AG09319 (cell line): Measurements from ENCODE around the gene ZNRF4.

Source experiments
- DNase-seq: peaks from one replicate; pipeline ENCODE4 v3.0.0-alpha.2; 2010; ENCODE audit warnings: low read depth; ENCODE audit errors: extremely low read depth
- CTCF ChIP-seq: IDR thresholded peaks from 2 replicates; pipeline ENCODE4 v1.5.1; 2011; ENCODE audit warnings: low read depth, mild to moderate bottlenecking, inconsistent platforms, low read length, moderate library complexity

Gene ZNRF4

GRCh38 chr19:5423567-5424125, 31.6 kb upstream of the ZNRF4 start:
- no peak for DNase-seq
- no peak for TF ChIP-seq CTCF

DNA sequence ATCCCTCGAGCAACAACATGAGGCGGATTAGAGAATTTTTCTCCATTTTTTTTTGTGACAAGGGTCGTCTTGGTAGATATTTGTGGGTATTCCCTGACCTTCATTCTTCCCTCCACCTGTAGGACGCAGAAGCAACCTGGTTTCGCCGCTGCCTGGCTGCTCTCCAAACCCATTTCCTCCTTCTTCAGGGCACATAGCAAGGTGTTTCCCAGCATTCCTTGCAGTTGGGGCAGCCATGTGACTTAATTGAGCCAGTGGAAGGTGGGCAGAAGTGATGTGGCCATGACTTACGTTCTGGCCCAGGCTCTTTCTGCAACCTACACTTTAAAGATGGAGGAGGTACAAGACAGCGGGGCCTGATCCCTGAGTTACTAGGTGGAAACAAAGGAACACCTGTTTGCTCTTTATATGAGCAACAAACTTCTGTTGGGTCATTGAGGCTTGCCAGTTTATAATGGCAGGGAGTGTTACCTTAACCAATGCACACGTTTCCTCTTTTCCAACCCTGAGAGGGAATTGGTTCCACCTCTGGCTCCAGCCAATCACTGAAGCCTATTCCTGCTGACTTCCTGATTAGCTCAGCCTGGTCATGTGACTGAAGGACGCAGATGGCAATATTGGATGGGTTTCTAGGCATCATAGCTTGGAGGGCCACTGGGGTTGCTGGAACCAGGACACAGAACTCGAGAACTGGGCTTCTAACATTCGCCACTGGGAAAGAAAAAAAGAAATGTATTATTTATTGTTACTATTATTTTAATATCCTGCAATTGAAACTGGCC, 30.8 kb upstream of the ZNRF4 start:
- no peak for TF ChIP-seq CTCF
- no peak for DNase-seq

DNA sequence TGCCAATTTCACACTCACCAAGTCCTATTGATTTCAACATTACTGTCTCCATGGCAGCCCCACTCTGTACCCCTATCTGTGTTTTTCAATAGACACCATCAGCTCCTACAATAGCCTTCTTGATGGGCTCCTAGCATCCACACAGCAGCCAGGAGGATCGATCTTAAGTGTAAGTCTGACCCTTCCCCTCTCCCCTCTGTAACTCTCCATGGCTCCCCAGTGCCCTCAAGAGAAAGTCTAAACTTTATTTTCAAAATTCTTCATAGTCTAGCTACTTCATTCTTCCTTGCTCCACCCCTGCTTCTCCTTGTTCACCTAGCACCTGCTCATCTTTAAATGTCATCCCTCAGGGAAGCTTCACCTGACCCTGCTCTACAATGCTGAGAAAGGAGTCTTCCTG, 30.0 kb upstream of the ZNRF4 start:
- TF ChIP-seq CTCF: no peak
- DNase-seq: no peak

GRCh38 chr19:5430237-5430636, 25.0 kb upstream of the ZNRF4 start:
- TF ChIP-seq CTCF: no peak
- DNase-seq: no peak

- no peak for TF ChIP-seq CTCF
Observed at GRCh38 chr19:5432687-5433086, 22.5 kb upstream of the ZNRF4 start.

DNA sequence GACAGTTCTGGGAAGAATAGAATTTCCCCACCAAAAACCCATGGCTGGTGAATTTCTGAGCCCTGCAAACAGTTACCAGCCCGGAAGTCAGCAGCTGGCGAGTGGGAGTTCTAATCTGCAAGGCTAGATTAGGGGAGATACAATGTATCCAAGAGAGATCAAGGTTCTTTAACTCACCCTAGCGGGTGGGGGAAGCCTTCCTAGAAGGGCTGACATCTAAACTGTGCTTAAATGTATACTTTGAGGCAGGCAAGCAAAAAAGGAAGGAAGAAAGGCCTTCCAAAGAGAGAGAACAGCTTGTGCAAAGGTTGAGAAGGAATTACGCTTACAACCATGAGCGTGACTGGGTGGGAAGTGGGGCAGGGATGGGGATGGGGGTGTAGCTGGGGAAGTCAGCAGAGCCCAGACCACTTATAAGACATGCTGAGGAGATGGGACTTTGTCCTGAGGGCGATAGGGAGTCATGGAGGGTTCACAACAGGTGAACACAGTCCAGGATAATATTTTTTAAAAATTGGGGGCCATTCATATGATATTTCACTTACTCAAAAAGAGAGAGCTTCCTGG, 20.8 kb upstream of the ZNRF4 start:
- no peak for TF ChIP-seq CTCF

More at GRCh38 chr19:5432687-5433086, 22.5 kb upstream of the ZNRF4 start:
- DNase-seq: no peak

GRCh38 chr19:5434970-5435641, 20.1 kb upstream of the ZNRF4 start:
- DNase-seq: no peak
- no peak for TF ChIP-seq CTCF

More for the DNA sequence above, 20.8 kb upstream of the ZNRF4 start:
- no peak for DNase-seq
